Fibroblast of peridontal ligament (primary cell): ENCODE measurements around the gene GCK.

Experiments
- DNase-seq: peaks from one replicate; pipeline ENCODE4 v3.0.0-alpha.2; 2010; ENCODE audit errors: extremely low read depth

Gene GCK

DNA sequence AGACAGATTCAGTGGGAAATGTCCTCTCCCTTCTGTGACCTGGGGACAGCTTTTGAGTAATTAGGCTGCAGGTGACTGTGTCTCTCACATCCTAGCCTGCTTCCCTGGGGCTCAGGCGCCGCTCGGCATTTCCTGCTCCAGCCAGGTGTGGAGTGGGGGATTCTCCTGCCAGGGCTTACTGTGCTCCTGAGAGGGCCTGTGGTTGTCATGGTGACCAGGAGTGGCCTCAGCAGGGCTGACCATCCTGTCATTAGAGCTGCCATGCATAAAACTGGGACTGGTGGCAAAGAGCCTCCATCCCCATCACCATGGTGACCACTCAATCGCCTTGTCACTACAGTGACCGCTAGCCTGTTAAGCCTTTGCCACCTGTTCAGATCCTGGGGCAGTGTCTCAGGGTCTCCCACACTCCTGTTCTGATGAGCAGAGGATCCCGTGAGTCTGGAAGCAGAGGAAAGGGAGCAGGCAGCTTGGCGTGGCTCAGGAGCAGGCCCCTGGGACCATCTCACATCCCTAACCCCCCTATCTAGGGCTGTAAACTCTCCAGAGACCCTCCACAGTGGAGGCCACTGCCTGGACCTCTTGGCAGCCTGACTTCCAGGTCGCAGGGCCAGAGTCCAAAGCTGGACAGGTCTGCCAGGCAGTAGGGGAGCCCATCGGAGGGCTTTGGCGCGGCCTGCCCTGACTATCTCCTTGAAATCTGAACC lies at the start of gene GCK:
Gene GCK (minus strand): TSS at position 154 of the 707 bp plus-strand sequence. CDS start 486 bp downstream, outside the sequence.
- no peak for DNase-seq

DNA sequence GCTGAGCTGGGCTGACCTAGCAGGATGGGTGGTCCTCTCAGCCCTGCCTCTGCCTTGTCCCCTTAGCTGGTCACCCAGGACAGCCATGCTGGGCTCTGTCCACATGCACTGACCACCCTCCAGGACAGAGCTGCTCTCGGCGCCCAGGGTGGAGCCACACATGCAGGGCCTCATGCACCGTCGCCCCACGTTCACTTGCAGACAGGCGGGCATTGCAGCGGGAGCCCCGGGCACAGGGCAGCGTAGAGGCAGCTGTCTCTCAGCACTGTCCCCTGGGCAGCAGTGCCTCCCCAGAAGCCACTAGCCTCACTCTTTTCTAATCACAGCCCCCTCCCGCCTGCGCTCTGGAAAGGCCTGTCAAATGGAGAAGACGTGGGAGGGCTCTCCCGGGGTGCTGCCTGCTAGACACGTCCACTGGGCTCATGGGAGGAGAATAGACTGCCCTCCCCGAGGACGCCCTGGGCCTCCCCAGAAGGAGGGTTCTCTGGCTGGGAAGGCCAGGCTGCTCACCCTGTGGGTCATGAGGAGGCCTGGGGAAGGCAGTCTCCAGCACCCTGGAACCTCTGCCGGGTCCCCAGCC lies 49.0 kb upstream of the GCK start:
- no peak for DNase-seq

DNA sequence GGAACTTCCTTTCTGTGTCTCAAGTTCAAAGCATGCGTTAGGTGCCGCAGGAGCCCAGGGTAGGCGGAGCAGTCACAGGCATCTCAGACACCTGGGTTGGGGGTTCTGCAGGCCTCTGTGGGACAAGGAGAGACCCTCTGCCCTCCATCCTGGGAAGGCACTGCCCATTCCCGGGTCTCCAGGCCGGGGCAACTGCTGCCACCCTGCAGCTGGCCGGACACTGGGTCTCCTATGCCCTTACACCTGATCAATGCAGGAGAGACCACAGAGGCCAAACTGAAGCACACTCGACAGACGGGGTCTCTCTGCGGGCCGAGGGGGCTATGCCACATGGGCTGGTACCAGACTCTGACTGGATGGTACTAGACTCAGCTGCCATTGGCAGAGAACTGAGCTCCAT lies 48.5 kb upstream of the GCK start:
- no peak for DNase-seq

DNA sequence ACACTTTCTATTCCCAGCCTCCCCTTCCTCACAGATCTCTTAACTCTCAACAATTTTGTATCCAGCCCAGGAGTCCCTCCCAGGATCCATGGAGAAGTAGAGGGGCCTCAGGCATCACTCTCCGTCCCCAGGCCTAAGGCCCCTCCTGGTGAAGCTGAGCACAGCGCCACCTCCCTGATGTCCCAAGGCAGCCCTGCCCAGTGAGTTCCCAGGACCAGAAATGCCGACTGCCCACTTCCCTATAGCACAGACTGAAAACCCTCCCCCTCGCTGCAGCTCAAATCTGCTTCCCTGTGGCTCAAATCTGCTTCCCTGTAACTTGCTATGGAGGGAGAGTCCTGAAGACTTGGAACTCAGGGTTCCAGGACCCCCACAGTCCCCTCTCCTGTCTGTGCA lies 47.1 kb upstream of the GCK start:
- no peak for DNase-seq

DNA sequence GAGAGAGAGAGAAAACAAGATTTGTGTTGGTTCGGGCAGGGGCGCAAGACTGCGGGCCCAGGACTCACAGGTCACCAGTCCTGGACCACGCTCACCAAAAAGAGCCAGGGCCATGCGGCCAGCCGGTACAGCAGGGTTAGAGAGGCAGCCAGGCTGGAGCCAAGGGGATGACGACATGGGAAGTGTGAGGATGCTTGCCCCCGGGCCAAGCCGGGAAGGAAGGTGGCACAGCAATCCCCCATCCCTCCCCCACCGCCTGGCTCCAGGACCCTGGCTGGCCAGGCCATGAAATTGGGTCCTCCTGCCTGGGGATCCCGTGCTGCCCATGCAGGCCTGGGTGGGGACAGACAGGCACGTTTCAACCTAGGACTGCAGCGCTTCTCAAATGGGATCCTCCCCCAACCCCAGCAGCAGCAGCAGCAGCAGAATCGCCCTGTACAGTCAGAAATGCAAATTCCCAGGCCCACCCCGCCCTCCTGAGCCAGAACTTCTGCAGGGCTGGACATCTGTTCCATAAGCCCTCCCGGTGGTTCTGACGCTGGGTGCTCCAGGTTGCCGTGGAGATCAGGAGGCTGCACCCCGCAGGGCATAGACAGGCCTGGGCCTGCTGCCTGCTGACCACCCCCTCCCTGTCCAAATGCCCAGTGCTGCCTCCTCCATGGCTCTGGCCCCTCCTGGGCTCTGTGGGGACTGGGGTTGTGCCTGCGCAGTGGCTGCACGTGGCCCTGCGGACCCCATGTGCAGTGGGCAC lies 46.5 kb upstream of the GCK start:
- no peak for DNase-seq

DNA sequence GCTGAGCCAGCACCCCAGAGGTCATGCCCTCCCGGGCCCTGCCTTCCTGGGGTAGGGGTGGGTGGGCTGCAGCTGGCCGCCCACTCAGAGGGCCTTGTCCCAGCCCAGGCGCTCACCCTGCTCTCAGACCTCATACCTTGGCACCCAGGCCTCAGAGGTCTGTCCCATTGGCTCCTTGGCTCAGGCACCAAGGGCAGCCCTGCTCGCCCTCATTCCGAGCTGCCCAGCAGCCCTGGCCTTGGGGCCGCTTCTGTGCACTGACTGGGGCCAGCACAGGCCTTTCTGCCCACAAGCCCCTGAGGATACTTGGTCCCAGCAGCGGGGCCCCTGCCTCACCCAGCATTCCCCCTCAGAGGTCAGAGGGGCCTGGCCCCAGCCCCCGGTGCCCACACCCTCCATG lies 45.8 kb upstream of the GCK start:
- DNase-seq: no peak

DNA sequence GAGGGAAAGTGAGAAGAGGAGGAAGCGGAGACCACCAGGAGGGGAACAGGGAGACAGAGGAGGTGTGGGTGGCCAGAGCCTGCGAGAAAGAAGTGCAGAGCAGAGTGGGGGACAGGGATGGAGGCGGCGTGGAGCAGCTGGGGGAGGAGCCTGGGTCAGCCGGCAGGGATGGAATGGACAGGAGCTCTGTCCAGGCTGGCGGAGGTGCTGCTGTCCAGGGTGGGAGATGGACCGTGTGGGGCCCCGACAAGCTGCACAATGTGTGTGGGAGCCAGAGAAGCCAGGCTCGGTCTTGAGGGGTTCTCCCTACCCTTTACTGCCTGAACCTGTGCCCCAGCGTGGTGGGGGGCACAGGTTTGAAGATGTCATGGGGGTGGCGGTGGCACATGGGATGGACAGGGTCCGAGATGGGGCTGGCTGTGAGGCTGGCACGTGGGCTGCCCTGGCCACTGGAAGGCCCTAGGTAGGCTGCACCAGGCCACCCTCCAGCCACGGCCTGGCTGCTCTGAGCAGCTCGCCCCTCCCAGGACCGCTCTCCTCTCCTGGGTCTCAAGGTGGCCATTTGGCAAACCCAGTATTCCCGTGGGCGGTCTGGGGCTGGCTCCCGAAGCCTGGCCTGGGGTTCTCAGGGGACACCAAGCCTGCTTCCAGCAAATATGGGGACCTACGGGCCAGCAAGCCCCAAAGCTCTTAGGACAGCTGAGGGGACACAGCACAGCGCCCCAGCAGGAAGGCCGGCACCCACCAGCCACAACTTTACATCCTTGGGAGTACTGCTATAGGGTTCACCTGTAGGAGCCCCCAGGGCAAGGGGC lies 43.9 kb upstream of the GCK start:
- DNase-seq: no peak

DNA sequence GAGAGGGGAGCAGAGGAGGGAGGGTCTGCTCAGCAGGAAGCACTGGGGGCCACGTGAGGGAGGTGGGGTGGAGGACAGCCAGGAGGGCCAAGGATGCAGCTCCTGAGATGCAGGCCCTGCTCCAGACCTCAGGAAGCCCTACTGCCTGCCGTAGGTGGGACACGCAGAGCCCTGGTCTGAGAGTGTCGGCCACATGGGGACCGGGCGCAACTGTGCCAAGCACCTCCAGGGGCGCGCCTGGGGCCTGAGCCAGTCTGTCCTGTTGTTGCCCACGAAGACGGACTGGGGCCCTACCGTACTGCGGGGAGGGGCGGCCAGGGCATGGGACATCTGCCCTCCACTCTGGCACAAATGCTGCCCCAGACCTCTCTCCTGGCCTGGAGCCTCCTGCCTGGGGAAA lies 43.2 kb upstream of the GCK start:
- no peak for DNase-seq

DNA sequence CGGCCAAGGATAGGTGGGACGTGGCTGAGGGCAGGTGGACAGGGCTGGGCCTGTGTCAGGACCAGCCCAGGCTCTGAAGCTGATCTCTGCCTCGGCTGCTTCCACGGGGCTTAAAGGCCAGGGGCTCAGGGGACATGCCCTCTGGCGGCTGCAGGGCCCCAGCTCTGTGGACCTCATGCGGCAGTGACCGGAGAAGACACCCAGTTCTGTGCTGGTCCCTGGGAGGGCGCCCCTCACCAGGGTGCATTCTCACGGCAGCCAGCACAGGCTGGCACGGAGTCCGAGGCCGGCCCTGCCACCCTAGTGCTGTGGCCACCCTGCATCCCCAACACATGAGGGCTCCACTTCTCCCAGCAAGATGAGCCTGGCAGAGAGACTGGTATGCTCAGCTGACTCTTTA lies 41.8 kb upstream of the GCK start:
- no peak for DNase-seq

DNA sequence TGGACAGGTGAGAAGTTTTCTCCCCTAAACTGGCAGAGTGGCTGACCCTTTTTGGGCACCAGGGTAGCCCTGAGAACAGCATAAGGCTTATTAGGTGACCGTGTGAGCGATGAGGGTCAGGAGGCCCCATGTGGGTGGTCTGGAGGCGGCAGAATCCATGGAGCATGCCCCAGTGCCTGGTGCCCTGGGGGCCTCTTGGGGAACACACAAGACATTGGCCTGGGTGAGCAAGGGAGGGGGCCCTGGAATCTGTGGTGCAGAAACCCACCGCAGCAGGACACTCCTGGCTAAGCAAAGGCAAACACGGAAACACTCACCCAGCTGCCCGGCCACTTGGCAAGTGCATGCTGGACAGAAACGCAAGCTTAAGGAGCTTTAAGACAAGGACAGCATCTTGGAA lies 41.0 kb upstream of the GCK start:
- no peak for DNase-seq

DNA sequence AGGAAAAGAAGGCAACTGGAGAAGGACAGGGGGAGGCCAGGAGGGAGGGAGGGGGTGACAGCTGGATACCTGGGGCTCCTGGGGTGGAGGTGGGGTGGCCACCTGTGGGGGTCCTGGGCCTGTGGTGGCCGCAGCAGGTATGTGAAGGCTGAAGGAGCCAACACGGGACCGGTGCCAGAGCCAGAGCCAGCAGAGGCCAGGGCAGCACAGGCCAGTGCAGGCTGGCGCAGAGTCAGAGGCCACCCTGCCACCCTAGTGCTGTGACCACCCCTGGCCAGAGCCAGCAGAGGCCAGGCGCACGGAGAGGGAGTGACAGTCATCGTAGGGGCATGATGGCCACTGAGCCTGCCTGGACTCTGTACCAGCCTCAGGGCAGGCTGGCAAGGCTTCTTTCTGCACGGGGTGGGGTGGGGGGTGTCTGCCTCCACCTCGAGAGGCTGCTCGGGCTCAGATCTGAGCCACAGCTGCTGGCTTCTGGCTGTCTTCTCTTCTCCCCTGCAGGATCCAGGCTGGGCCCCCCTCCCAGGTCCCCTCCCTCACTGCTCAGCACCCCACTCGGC lies 40.4 kb upstream of the GCK start:
- no peak for DNase-seq

DNA sequence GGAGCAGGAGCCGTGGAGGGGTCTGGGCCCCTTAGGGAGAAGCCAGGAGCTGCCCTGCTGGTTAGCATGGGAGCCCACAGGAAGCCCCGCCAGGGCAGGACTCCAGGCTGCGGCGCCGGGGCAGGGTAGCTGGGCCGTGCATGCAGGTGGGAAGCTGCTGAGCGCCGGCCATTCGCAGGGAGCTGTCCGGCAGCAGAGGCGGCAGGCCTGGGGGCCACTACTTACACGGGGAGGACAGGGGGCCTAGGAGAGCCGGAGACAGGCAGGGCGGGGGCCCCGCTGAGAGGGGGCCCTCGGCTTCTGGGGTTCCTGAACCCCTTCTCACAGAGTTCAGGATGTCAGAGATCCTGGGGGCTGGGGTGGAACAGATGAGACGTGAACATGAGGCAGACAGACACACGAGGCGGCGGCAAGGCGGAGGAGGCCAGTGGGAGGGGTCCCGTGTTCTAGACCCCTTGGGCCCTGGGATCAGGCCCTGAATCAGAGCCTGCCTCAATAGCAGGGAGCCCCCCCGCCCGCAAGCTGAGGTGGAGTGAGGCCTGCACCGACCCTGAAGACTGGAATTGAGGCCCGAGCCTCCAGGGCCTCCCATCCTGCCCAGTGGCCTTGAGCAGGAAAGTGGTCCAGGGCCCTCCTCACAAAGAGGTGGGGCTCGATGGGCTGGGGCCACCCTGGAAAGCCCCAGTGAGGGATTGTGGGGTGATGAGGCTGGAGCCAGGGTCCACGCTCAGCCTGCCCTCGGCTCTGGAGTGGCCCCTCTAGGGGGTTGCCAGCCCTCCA lies 39.5 kb upstream of the GCK start:
- no peak for DNase-seq

DNA sequence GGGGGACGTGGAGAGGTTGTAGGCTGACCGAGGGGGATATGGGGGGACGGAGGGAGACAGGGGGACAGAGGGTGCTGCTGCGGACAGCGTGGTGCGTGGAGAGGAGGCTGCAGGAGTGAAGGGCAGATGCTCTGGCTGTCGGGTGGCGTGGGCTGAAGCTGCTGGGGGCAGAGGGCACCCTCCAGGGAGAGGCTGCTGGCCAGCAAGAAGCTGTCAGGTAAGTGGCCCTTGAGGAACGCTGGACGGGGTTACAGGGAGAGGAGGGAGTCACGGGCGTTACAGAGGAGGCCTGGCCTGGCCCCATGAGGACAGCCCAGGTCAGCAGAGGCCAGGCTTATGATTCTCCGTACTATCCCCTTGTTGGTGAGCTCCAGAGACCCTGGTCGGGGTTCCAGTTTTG lies 38.7 kb upstream of the GCK start:
- DNase-seq: no peak

DNA sequence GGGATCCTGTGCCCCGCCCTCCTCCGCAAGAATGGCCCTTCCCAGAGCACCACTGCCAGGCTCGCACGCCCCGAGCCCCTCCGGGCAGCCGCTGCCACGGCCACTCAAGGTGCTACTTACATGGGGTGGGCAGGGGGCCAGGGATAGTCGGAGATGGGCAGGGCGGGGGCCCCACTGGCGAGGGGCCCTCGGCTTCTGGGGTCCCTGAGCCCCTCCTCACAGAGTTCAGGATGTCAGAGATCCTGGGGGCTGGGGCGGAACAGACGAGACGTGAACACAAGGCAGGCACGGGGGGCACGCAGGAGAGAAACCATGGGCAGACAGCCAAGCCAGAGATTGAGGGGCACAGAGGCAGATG lies 37.1 kb upstream of the GCK start:
- DNase-seq: no peak

DNA sequence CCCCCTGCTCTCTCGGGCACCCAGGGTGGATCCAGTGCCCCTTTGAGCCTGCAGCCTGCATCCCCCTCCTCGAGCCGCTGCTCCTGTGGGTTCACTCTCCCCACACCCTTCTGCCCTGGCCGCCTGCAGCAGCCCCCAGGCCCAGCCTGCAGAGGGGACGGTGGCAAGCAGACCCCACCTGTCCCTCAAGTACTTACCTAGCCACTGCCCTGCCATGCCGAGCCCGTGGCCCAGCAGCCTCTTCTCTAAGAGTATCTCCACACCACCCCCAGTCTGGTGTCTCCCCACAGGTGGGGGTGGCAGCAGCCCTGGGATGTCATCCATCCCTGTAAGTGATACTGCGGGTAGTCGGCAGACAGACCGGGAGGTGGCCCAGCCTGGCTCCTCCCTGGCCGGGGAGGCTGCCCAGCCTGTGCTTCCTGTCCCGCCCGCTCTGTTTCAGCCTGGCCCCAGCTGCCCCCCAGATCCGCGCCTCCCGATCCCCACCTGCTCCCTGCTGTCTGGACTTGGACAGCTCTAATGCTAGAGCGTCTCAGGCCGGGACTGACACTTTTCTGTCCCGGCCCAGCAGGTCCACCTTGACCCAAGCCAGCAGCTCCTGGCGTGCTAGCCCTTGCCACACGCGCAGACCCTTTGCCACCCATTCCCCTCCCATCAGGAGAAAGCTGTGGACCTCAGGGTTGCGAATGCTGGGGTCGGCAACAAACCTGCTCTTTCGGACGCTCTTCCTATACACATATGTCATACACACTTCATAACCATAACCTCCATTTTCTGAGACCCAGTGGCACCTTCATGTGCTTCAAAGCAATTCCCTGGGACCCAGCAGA lies 36.5 kb upstream of the GCK start:
- no peak for DNase-seq

DNA sequence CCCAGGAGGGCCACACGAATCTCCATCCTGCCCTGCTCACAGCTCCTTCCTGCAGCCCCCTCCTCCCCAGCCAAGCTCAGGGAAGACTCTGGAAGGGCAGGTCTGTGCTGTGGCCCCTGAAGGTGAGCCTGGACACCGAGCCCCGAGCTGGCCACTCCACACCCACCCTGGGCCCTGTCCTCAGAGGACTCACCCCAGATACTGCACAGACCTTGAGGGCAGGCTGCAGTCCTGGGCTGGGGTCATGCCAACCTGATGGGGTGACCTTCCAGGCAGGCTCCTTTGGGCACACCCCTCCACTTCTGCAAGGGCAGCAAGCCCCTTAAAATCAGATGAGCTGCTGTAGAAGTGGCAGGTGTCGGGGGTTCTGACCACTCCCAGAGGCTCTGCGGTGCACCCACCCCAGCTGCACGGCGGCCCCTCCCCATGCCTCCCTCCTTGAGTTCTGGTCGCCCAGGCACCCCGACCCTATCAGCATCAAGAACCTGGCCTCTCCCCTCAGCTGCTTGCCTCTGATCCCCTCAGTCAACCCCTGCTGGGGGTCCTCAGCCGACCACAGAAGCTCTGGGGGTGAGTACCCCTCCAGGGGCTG lies 35.8 kb upstream of the GCK start:
- DNase-seq: no peak

DNA sequence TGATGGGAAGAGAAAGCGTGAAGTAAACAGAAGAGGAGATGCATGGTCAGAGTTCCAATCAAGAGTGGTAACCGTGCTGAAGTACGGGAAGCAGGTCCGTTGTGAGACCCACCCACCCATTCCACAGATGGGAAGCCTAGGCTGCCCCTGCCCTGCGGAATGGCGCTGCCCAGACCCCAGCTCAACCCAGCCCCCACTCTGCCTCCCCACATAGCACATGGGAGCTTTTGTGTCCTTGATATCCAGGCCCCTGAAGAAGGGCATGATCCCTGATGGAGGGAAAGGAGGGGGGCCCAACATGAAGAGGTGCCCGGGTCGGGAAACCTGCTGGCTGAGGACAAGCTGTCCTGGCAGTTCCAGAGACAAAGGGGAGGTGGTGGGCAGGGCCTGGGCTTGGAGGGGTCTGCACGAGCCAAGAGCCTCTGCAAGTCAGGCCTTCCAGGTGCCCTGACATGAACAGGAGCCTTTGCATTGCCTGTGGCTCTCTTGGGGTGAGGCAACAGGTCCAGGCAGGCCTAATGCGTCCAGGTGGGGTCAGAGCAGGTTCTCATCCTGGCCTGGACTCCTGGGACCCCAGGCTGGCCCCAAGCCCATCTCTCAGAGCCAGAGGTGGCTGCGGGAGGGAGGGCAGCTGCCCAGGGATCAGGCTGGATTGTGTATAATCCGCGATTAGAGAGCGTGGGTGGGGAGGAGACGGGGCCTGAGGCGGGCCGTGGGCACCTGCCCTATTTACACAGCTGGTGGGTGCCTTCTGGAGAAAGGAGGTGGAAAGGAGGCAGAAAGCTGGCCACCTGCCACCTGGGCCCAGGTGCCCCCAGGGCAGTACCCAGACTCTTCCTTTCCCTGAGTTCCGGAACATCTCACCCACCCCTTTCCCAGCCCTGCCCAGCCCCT lies 35.1 kb upstream of the GCK start:
- no peak for DNase-seq

DNA sequence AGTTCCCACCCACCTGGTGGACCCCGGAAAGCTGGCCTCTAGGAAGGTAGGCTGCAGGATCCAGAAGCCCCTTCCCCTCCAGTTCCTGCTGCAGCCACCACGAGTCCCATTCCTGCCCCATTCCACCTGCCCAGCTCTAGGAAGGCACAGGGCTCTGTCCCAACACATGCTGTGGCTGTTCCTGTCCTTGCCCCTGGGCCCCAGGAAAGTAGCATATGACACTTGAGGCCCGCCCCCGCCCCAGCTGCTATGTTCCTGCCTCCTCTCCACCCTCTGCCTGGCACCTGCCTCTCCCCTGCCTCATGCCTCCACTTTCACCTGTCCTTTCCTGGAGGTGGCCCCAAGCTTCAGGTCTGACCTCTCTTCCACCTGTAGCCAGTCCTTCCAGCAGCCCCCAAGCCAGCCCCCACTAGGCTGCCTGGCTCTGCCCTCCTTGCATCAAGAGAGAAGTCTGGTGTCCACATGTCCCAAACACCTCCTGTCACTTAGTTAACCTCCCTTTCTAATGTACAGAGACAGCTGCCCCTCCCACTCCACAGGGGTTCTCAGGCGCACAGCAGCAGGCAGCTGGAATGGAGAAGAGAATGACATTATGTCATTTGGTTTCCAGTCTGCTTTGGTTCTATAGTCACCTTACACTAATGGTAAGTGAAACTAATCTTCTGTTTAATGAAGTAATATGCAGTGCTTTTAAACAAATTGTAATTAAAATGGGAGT lies 34.3 kb upstream of the GCK start:
- no peak for DNase-seq
